Raji (cell line): ENCODE results near the gene TRABD2A.

Source experiments
- POLR2A ChIP-seq: IDR thresholded peaks from 2 replicates; pipeline ENCODE4 v1.6.1; 2011; ENCODE audit warnings: low read depth, low read length, control low read depth; ENCODE audit not compliant: insufficient read depth

The TRABD2A gene

GRCh38 chr2:84846741-84847142 lies 34.1 kb downstream of the TRABD2A start:
- TF ChIP-seq POLR2A: no peak

GRCh38 chr2:84846041-84846663 lies 34.7 kb downstream of the TRABD2A start:
- TF ChIP-seq POLR2A: no peak

- no peak for TF ChIP-seq POLR2A
Measured at GRCh38 chr2:84844141-84844540, 36.7 kb downstream of the TRABD2A start.

- TF ChIP-seq POLR2A: no peak
Measured at GRCh38 chr2:84841577-84841976, 39.3 kb downstream of the TRABD2A start.

DNA sequence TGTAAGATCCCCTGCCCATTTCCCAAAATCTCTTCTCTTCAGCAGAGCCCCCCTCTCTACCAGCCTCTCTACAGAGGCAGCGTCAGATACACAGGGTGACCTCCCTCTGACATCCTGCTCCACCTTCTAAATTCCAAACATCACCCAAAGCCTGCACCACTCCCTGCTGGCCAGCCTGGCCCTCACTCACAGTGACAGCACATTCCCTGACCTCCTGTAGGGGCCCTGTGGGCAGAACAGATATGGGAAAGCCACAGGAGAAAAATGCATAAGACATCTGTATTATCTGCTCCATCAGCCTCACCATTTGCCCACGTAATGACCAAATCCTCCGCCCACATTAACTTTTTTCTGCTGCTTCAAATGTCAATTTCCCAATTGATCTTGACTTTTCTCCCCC lies 40.6 kb downstream of the TRABD2A start:
- no peak for TF ChIP-seq POLR2A

DNA sequence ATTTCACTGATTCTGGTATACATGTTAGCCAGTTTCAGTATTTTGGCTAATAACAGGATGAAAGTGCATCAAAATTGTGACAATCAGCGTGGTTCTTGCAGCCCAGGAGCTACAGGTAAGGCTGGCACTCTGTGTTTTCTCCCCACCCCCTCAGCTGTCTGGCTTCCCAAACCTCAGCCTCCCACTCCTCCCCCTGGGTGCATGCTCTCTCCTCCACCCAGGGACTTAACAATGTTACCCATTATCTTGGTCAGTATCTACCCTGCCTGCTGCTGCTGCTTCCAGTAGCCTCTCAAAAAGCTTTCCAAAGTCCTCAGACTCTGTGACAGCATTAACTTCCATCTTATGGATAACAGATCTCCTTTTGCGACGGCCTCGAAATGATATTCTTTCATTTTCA lies 41.0 kb downstream of the TRABD2A start:
- TF ChIP-seq POLR2A: no peak

DNA sequence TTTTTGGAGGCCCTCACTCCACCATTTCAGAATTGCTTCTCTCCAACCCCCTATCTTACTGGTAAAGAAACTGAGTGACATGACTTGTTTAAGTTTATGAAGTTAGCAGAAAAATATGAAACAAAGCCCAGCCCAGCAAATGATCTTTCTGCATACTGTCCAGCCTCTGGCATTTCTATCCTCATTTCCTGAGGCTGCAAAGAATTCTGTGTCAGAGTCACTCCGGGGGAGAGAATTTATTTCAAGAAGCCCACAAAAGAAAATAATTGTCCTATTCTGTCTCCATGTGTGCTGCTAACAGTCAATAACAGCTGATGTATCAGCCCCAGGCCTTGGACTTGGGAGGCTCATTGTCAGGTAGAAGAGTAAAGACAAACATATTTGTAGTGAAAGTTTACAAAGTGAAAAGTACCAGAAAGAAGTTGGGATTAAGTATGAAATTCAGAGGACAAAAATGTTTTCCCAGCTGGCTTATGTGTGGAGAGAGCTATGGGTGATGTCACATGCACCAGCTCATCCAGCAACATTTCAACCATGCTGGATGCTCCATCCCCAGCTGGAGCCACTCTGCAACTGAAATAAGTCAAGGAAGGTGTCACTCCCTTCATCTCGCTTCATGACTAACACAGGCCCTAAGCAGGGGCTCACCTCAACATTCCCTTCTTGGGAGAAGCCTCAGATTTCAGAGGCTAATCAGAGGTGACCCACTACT lies 42.3 kb downstream of the TRABD2A start:
- no peak for TF ChIP-seq POLR2A

DNA sequence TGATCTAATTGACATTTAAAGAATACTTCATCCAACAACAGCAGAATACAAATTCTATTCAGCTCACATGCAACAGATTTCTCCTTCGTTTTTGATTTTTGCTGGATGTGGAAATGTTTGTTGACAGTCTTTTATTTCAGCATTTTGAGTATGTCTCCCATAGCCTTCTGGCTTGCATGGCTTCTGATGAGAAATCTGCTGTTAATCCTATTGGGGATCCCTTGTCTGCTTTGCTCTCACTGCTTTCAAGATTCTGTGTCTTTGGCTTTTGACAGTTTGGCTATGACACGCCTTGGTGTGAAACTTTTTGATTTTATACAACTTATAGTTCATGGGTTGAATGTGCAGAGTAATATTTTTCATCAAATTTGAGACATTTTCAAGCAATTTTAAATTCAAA lies 44.7 kb downstream of the TRABD2A start:
- no peak for TF ChIP-seq POLR2A

- no peak for TF ChIP-seq POLR2A
Measured at GRCh38 chr2:84833481-84834150, 47.3 kb downstream of the TRABD2A start.

DNA sequence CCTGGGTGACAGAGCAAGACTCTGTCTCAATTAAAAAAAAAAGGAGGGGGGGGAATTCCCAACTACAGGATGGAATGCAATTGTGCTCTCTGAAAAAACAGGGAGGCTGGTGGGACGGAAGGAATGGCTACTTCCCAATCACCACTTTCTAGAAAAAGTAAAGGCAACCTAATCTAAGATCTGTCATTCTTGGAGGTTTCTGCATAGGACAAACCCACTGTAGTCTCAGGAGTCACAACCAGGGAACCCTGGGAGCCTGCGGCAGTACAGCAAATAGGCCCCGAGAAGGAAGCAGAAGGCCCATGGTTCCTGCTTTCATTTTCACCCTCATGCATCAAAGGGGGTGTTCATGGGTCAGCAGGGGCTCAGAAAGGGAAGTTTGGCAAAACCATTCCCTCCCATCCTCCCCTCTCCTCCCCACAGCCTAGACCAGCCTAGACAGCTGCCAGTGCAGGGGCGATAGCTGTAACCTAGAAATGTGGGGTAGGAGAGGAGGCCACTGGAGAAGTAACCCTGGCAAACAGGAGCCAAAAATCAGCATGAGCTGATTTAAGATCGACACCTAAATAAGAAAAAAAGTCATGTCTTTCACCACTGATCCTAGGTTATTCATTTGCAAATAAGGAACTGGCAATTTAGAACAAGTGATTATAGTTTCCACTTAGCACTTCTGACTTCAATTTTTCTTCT lies 48.0 kb downstream of the TRABD2A start:
- no peak for TF ChIP-seq POLR2A

- no peak for TF ChIP-seq POLR2A
Measured at GRCh38 chr2:84830758-84831500, 50.0 kb downstream of the TRABD2A start.

- TF ChIP-seq POLR2A: no peak
Measured at GRCh38 chr2:84830095-84830494, 50.8 kb downstream of the TRABD2A start.

DNA sequence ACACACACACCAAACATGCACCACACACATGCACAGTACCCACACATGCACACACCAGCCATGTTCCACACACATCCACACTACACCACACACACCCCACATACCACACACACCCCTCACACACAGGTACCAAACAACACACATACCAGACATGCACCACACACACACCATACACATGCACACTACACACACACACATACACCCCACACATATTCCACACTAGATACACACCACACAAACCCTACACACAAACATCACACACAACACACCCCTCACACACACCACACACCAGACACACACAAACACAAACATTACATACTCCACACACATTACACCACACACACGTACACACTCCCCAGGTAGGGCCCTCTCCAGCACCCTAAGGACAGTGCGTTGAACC lies 51.2 kb downstream of the TRABD2A start:
- no peak for TF ChIP-seq POLR2A

- TF ChIP-seq POLR2A: no peak
Measured at GRCh38 chr2:84827978-84828575, 52.8 kb downstream of the TRABD2A start.

DNA sequence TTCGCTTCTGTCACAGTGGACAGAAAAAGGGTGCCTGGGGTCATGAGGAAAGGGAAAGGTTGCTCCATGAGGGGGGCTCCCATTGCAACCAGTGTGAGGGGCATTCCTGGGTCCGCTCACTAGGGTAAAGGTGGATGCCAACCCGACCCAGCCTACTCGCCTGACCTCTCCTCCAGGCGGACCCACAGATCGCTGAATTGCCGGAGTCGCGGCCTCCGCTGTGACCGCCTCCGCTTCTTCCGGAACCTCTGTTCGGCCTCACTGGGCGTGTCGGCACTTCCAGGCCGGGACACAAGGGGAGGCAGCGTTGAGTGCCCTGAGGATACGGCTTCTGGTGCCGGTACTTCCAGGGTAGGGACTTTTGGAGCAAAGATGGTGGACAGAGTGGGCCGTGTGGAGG lies 57.1 kb downstream of the TRABD2A start:
- no peak for TF ChIP-seq POLR2A
